GM19240 (cell line): ENCODE results near the gene MTA3.
"Not testable (repeated sequence)": the region's sequence is repeated elsewhere in the genome, so short reads cannot be mapped to it uniquely, and the experiment has no call there.

Experiments used
- DNase-seq: peaks from one replicate; pipeline ENCODE4 v3.0.0; 2011; ENCODE audit warnings: low spot score; ENCODE audit not compliant: insufficient read length

The MTA3 gene

DNA sequence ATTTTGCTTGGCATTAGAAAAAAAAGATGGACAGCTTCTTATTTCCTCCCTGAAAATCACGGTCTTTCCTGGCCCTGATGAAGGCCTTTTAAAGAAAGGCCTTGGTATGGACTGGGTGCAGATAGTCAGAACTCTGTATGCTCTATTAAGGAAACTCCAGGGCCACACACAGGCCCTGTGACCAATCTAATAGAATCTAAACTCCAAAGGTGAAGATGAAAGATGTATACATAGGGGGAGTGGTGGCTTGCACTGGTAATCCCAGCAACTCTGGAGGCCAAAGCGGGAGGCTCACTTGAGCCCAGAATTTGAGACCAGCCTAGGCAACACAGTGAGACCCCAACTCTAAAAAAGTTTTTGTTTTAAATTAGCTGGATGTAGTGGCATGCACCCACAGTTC, 158.2 kb downstream of the MTA3 start:
- DNase-seq: no peak

GRCh38 chr2:42731316-42731715, 162.9 kb downstream of the MTA3 start:
- DNase-seq: not testable (repeated sequence)

- DNase-seq: no peak
Measured at GRCh38 chr2:42733852-42734251, 165.4 kb downstream of the MTA3 start.

GRCh38 chr2:42736598-42737322, 168.3 kb downstream of the MTA3 start:
- no peak for DNase-seq

- DNase-seq: no peak
Measured at GRCh38 chr2:42741140-42741539, 172.7 kb downstream of the MTA3 start.

GRCh38 chr2:42742740-42743658, 174.6 kb downstream of the MTA3 start:
- DNase-seq: no peak

DNA sequence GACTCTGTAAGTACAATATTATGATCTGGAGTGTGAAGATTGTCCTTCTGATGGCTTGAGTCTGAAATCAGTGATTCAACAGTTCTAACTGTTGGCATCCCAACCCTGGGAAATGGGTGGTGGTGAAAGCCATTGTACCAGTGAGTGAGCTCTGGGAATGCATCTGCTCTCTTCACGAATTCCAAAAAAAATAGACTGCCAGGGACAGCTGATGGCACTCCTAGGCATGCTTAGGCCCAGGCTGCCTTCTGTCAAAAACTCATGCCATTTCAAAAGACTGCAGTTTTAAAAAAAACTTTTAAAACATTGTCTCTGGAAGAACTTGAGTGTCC, 175.2 kb downstream of the MTA3 start:
- no peak for DNase-seq

DNA sequence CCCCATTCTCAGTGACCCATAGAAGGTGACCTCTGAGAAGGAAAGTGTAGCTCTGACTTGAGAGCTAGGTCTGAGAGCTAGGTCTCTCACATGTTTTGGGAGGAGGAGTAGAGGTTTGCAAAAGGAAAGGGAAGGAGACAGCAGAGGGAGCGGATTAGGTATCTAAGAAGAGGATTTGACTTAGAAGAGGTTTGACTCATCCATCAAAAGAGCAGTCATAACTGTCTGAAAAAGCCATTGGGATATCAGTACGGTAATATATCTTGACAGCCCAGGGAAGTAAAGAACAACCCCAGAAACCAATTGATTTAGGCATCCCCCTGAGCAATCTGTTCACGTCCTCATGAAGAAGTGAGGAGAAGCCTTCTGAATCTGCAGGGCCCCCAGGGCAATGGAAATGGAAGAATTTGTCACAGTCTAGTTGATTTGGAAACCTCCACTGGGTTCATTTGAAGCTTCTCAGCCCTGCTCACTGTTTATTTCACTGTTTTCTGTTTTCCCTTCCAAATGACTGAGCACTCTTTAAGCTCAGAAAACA, 176.2 kb downstream of the MTA3 start:
- no peak for DNase-seq

DNA sequence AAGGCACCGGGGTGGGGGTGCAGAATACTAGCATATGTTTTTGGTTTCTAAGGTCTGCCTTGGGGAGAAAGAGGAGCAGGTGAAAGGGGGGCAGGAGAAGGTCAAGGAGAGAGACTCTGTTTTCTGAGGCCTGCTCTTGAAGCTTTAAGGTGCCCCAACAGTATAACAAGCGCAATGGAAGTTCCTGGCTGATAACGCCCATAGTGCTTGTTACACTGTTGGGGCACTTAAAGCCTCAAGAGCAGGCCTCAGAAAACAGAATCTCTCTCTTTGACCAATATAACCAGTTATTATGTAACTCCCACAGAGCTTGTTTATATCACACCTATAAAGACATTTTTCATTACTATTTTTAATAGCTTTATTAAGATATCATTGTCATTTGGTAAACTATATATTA, 179.0 kb downstream of the MTA3 start:
- no peak for DNase-seq

GRCh38 chr2:42748840-42749239, 180.4 kb downstream of the MTA3 start:
- DNase-seq: no peak

DNA sequence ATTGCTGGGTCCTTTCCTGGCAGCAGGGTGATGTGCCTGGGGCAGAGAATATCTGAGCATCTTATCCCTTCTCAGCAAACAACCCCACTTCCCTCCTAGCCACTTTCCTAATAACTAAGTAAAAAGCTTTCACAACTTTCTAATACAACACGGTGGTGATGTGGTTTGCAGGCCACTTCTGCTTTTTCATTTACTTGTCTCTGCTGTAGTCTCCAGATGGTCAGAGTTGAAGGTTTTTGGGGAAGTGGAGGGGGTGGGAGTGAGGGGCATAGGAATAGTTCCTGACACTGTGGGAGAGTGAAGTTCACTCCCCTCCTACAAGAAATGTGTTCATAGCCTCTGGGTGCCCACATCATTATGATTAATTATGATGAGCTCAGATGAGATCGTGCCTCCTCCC, 183.9 kb downstream of the MTA3 start:
- DNase-seq: peak; percentile 50

GRCh38 chr2:42752816-42753813, 184.7 kb downstream of the MTA3 start:
- no peak for DNase-seq

- no peak for DNase-seq
Measured at GRCh38 chr2:42754021-42754775, 185.8 kb downstream of the MTA3 start.

- no peak for DNase-seq
Measured at GRCh38 chr2:42754776-42755140, 186.3 kb downstream of the MTA3 start.

GRCh38 chr2:42755191-42755880, 186.9 kb downstream of the MTA3 start:
- DNase-seq: no peak

- no peak for DNase-seq
Measured at GRCh38 chr2:42756150-42756775, 187.8 kb downstream of the MTA3 start.

DNA sequence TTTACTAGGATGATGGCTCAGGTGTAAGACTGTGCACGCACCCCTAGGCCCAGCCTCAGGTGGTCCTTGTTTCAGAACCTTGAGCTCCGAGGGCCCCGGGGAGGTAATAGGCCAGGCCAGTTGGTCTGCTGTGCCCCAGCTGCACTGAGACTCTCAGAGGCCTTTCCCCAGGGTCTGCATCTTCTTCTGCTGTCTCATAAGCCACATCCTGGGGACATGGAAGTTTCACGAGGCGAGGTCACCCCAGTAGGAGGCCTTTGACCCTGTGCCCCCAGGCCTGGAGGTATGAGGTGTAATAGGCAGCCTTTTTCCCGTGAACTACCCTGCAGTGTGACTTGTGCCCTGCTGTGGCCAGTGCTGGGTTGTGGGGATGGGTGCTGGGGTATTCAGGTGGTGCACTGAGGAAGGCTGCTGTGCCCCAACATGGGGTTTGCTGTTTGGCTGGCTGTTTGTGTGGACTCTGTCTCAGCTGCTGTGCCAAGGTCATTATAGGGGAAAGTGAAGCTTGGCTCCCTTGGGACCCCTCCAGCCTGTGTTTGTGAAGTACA, 188.6 kb downstream of the MTA3 start:
- DNase-seq: no peak

- DNase-seq: no peak
Measured at GRCh38 chr2:42757981-42758740, 189.7 kb downstream of the MTA3 start.
